Tibial artery (tissue), 4 donors: ENCODE data around the gene TJP3.

Experiments used
- DNase-seq, 2 donors: peaks; one replicate each; pipeline ENCODE4 v3.0.0-alpha.2; 2019
- H3K27ac ChIP-seq, 2 donors: fragments of 200-600 bp; sonication (generic) in 1 of 2; 1 replicate in 1 of 2; 2 replicates in 1 of 2; pipeline ENCODE4 v1.5.1; 2018 to 2019; ENCODE audit warnings: mild to moderate bottlenecking in 1 of 2
- H3K27me3 ChIP-seq, 2 donors: fragments of 200-600 bp; sonication (generic) in 1 of 2; one replicate each; pipeline versions ENCODE4 v1.5.1 to v1.6.0; 2016 to 2019
- H3K36me3 ChIP-seq, 3 donors: fragments of 200-600 bp; sonication (generic) in 2 of 3; one replicate each; pipeline ENCODE4 v1.5.1; 2016 to 2019; ENCODE audit warnings: mild to moderate bottlenecking in 2 of 3
- H3K4me1 ChIP-seq, 4 donors: fragments of 200-600 bp; sonication (generic) in 2 of 4; 1 replicate in 3 of 4; 2 replicates in 1 of 4; pipeline ENCODE4 v1.5.1; 2016 to 2019
- H3K4me3 ChIP-seq, 2 donors: fragments of 200-600 bp; sonication (generic) in 1 of 2; 1 replicate in 1 of 2; 2 replicates in 1 of 2; pipeline ENCODE4 v1.5.1; 2018 to 2019; ENCODE audit warnings: mild to moderate bottlenecking in 2 of 2
- H3K9me3 ChIP-seq, 3 donors: fragments of 200-600 bp; sonication (generic) in 1 of 3; one replicate each; pipeline ENCODE4 v1.5.1; 2016 to 2019
- CTCF ChIP-seq, 2 experiments: fragments of 200-600 bp in 1 of 2; fragments of 450-650 bp in 1 of 2; IDR thresholded peaks; one replicate each; pipeline ENCODE4 v1.5.1; 2017 to 2019; ENCODE audit warnings: antibody characterized with exemption in 2 of 2, mild to moderate bottlenecking in 1 of 2, moderate library complexity in 1 of 2
- intact Hi-C: fragments of 100-400 bp; cut with DNase I; formaldehyde crosslinking; loops from one replicate; pipeline ENCODE4 v1.15.0; 2023; ENCODE audit warnings: low total_unique reads

TJP3 gene

GRCh38 chr19:3707868-3708206, 347 bp upstream of the TJP3 start:
- no peak for TF ChIP-seq CTCF (IDR thresholded peaks at IDR 0.05)
- Histone ChIP-seq H3K36me3 (no peaks in the 10 kb centered on the region), H3K27me3 (peaks cover 0 to 47% of the 10 kb centered on the region in 2 donors), H3K4me3 (no peak overlapping the region), H3K4me1 (no peaks in the 10 kb centered on the region), H3K9me3 (no peaks in the 10 kb centered on the region), H3K27ac (no peak overlapping the region)
- DNase-seq, result no peak
- intact Hi-C loops, result loop anchor here (5.0 kb wide), 1 partner anchor 166 kb away; no protein-coding TSS in a partner anchor

- no peak for TF ChIP-seq CTCF (IDR thresholded peaks at IDR 0.05)
- no peak overlapping the region for H3K4me3 ChIP-seq
- no peaks in the 10 kb centered on the region for H3K9me3 ChIP-seq
- peak; percentile 75 to 77 for DNase-seq
- no peaks in the 10 kb centered on the region for H3K4me1 ChIP-seq
- intact Hi-C loops, result no loop called here
- H3K36me3 ChIP-seq, result no peaks in the 10 kb centered on the region
- H3K27me3 ChIP-seq, result peaks cover 0 to 39% of the 10 kb centered on the region in 2 donors
- H3K27ac ChIP-seq, result no peak overlapping the region
These were observed 2.2 kb downstream of the TJP3 start for GRCh38 chr19:3710265-3710812.

- no peak for DNase-seq
- no peaks in the 10 kb centered on the region for H3K9me3 ChIP-seq
- intact Hi-C loops, result no loop called here
- TF ChIP-seq CTCF (IDR thresholded peaks at IDR 0.05), result no peak
- no peak overlapping the region for H3K4me3 ChIP-seq
- peaks cover 0 to 39% of the 10 kb centered on the region in 2 donors for H3K27me3 ChIP-seq
- no peaks in the 10 kb centered on the region for H3K36me3 ChIP-seq
- H3K27ac ChIP-seq, result no peak overlapping the region
- no peaks in the 10 kb centered on the region for H3K4me1 ChIP-seq
These were observed 4.8 kb downstream of the TJP3 start for GRCh38 chr19:3712663-3713611.

- H3K4me1 ChIP-seq, result peaks cover 0 to 14% (median 8%) of the 10 kb centered on the region in 4 donors
These were observed 8.0 kb downstream of the TJP3 start for GRCh38 chr19:3716147-3716668.

GRCh38 chr19:3719868-3720267, 11.7 kb downstream of the TJP3 start:
- Histone ChIP-seq H3K9me3 (no peaks in the 10 kb centered on the region), H3K36me3 (no peaks in the 10 kb centered on the region), H3K4me3 (no peak overlapping the region), H3K4me1 (peaks cover 0 to 31% (median 17%) of the 10 kb centered on the region in 4 donors), H3K27me3 (peaks cover 5 to 82% of the 10 kb centered on the region in 2 donors), H3K27ac (no peak overlapping the region)
- DNase-seq, result no peak
- no peak for TF ChIP-seq CTCF (IDR thresholded peaks at IDR 0.05)
- intact Hi-C loops, result no loop called here

More at GRCh38 chr19:3716147-3716668, 8.0 kb downstream of the TJP3 start:
- H3K4me3 ChIP-seq, result no peak overlapping the region
- H3K9me3 ChIP-seq, result no peaks in the 10 kb centered on the region
- no peak for TF ChIP-seq CTCF (IDR thresholded peaks at IDR 0.05)
- no peaks in the 10 kb centered on the region for H3K36me3 ChIP-seq
- no peak overlapping the region for H3K27ac ChIP-seq
- no peak for DNase-seq
- H3K27me3 ChIP-seq, result peaks cover 2 to 47% of the 10 kb centered on the region in 2 donors
- intact Hi-C loops, result no loop called here
